Esophagus muscularis mucosa (tissue), 4 donors: Measurements from ENCODE around the gene CREB3L4.

Experiments used
- EP300 ChIP-seq: sonication (generic); formaldehyde crosslinking; IDR thresholded peaks from one replicate; pipeline ENCODE4 v1.6.1; 2017; ENCODE audit warnings: antibody characterized with exemption
- POLR2A ChIP-seq: fragments of 450-650 bp; IDR thresholded peaks from one replicate; pipeline ENCODE4 v1.6.1; 2017; ENCODE audit warnings: antibody characterized with exemption, moderate library complexity, mild to moderate bottlenecking, low read depth
- POLR2AphosphoS5 ChIP-seq, 2 donors: sonication (generic); formaldehyde crosslinking; IDR thresholded peaks; one replicate each; pipeline ENCODE4 v1.6.1; 2017; ENCODE audit warnings: antibody characterized with exemption in 2 of 2
- TF ChIP-seq, protein P1 (sequence below), 3 experiments: fragments of 200-600 bp in 2 of 3; fragments of 450-650 bp in 1 of 3; sonication (generic) in 2 of 3; IDR thresholded peaks; one replicate each; pipeline ENCODE4 v1.5.1; 2017 to 2019; ENCODE audit warnings: antibody characterized with exemption in 3 of 3, mild to moderate bottlenecking in 2 of 3, moderate library complexity in 1 of 3

DNA sequence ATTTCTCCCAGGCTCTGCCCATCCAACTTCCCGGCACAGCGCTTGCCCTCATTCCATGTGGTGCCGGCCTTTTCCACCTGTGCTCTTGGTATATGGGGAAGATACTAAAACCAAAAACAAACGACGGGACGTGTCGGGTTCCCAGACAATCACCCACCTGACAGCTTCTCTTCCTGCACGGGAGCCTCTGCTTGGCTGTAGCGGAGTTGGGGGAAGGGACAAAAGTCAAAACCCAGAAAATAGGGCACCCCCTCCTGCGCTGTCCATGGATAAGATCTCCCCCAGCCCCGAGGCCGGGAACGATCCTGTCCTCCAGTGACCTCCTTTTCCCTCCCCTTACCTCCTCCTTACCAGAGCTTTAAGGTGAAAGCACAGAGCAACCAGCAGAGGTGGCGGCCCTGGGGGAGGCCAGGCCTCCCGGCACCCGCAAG is 9.1 kb downstream of the CREB3L4 start:
- TF ChIP-seq, protein P1, sequence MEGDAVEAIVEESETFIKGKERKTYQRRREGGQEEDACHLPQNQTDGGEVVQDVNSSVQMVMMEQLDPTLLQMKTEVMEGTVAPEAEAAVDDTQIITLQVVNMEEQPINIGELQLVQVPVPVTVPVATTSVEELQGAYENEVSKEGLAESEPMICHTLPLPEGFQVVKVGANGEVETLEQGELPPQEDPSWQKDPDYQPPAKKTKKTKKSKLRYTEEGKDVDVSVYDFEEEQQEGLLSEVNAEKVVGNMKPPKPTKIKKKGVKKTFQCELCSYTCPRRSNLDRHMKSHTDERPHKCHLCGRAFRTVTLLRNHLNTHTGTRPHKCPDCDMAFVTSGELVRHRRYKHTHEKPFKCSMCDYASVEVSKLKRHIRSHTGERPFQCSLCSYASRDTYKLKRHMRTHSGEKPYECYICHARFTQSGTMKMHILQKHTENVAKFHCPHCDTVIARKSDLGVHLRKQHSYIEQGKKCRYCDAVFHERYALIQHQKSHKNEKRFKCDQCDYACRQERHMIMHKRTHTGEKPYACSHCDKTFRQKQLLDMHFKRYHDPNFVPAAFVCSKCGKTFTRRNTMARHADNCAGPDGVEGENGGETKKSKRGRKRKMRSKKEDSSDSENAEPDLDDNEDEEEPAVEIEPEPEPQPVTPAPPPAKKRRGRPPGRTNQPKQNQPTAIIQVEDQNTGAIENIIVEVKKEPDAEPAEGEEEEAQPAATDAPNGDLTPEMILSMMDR (IDR thresholded peaks at IDR 0.05): no peak
- TF ChIP-seq POLR2A: no peak
- no peak for TF ChIP-seq EP300
- no peak for TF ChIP-seq POLR2AphosphoS5 (IDR thresholded peaks at IDR 0.05)
